Gastroesophageal sphincter (tissue), 4 donors: ENCODE results near the gene MAP4K2. TPM values are rescaled to one million over a fixed set of nuclear protein-coding genes. Genes with fewer than 3 reads are reported as not detected.

ENCODE experiments used
- ATAC-seq: fragments of 150-250 bp; one replicate; pipeline ENCODE4 v1.9.1; 2016; ENCODE audit warnings: mild to moderate bottlenecking, moderate library complexity
- H3K27ac ChIP-seq, 4 donors: fragments of 200-600 bp; sonication (generic) in 3 of 4; 1 replicate in 3 of 4; 2 replicates in 1 of 4; pipeline ENCODE4 v1.5.1; 2016 to 2019
- H3K27me3 ChIP-seq: fragments of 200-600 bp; sonication (generic); one replicate; pipeline ENCODE4 v1.5.1; 2019
- H3K36me3 ChIP-seq, 2 donors: fragments of 200-600 bp; sonication (generic); one replicate each; pipeline ENCODE4 v1.5.1; 2019; ENCODE audit warnings: control low read depth in 1 of 2
- H3K4me1 ChIP-seq, 3 donors: fragments of 200-600 bp; sonication (generic); 1 replicate in 2 of 3; 2 replicates in 1 of 3; pipeline ENCODE4 v1.5.1; 2016 to 2019; ENCODE audit warnings: control low read depth in 2 of 3
- H3K4me3 ChIP-seq, 2 donors: fragments of 200-600 bp; sonication (generic); one replicate each; pipeline ENCODE4 v1.5.1; 2019; ENCODE audit warnings: mild to moderate bottlenecking in 1 of 2, moderate library complexity in 1 of 2
- H3K9me3 ChIP-seq, 3 donors: fragments of 200-600 bp; sonication (generic); one replicate each; pipeline ENCODE4 v1.5.1; 2017 to 2019; ENCODE audit warnings: control low read depth in 2 of 3
- EP300 ChIP-seq: sonication (generic); formaldehyde crosslinking; IDR thresholded peaks from one replicate; pipeline ENCODE4 v1.6.1; 2017; ENCODE audit warnings: antibody characterized with exemption, mild to moderate bottlenecking
- POLR2A ChIP-seq, 2 donors: fragments of 450-650 bp; IDR thresholded peaks; one replicate each; pipeline ENCODE4 v1.6.1; 2017; ENCODE audit warnings: antibody characterized with exemption in 2 of 2, mild to moderate bottlenecking in 2 of 2, moderate library complexity in 1 of 2
- POLR2AphosphoS5 ChIP-seq: sonication (generic); formaldehyde crosslinking; IDR thresholded peaks from one replicate; pipeline ENCODE4 v1.6.1; 2017; ENCODE audit warnings: antibody characterized with exemption
- WGBS, 2 donors: methylation state at CpG; one replicate each; pipeline ENCODE4 v1.1.5; 2018; ENCODE audit warnings: low coverage in 1 of 2; 5-methylcytosine and 5-hydroxymethylcytosine counted together
- total RNA-seq, 4 donors: library from RNA; depleted of rRNA; stranded (reverse); fragments of >200 nt; gene quantifications; one replicate each; pipeline ENCODE4 v1.1.0, GENCODE V29; 2016
- TF ChIP-seq, protein P1 (sequence below), 4 experiments: fragments of 200-600 bp in 2 of 4; fragments of 450-650 bp in 2 of 4; sonication (generic) in 1 of 4; IDR thresholded peaks; one replicate each; pipeline ENCODE4 v1.5.1; 2017 to 2019; ENCODE audit warnings: antibody characterized with exemption in 4 of 4, mild to moderate bottlenecking in 2 of 4, moderate library complexity in 2 of 4

MAP4K2 gene
- total RNA-seq, 4 donors from 2014 or later = 17.6 to 24.0 (median 19.6) TPM

DNA sequence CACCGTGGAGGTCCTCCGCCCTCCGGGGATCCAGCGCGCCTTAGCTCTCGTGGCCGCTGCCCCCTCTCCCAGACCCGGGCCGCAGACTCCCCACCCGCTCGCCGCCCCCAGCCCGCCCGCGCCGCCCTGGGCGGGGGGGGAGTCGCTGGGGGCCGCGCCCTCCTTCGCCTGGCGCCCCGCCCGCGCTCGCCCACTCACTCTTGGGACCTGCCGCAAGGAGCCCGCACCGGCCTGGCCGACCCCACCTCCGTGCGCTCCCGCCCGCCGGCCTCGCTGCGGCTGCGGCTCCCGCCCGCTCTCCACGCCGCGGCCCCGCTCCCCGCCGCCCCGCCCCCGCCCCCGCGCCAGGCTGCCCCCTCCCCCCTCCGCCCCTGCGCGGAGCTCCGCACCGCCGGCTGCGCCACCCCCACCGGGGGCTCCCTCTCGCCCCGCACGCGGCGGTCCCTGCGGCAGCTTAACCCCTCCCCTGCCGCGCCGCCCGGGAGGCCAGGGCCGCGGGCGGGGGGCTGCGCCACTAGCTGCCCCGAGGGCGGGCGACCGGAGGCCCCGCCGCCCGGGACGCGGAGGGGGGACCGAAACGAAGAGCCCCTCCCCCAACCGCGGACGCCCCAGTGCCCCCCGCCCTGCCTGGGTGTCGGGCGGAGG, 58.3 kb downstream of the MAP4K2 start:
- Histone ChIP-seq H3K36me3 (peaks cover 0 to 10% of the 10 kb centered on the region in 2 donors), H3K4me3 (peak overlapping the region; percentile 37 to 73), H3K9me3 (no peaks in the 10 kb centered on the region), H3K27ac (peak overlapping the region; percentile 91 to 96 (median 94)), H3K4me1 (peaks cover 0 to 72% (median 17%) of the 10 kb centered on the region in 3 donors), H3K27me3 (no peaks in the 10 kb centered on the region)
- no peak for ATAC-seq
- WGBS, 2 donors = 0% methylated on average over 2 of the region's 89 CpGs; no CpG with 5 or more reads in 1 of the 2 donors
- TF ChIP-seq, protein P1, sequence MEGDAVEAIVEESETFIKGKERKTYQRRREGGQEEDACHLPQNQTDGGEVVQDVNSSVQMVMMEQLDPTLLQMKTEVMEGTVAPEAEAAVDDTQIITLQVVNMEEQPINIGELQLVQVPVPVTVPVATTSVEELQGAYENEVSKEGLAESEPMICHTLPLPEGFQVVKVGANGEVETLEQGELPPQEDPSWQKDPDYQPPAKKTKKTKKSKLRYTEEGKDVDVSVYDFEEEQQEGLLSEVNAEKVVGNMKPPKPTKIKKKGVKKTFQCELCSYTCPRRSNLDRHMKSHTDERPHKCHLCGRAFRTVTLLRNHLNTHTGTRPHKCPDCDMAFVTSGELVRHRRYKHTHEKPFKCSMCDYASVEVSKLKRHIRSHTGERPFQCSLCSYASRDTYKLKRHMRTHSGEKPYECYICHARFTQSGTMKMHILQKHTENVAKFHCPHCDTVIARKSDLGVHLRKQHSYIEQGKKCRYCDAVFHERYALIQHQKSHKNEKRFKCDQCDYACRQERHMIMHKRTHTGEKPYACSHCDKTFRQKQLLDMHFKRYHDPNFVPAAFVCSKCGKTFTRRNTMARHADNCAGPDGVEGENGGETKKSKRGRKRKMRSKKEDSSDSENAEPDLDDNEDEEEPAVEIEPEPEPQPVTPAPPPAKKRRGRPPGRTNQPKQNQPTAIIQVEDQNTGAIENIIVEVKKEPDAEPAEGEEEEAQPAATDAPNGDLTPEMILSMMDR (IDR thresholded peaks at IDR 0.05) = no peak
- TF ChIP-seq POLR2AphosphoS5 (no peak), POLR2A (IDR thresholded peaks at IDR 0.05) (no peak), EP300 (no peak)

DNA sequence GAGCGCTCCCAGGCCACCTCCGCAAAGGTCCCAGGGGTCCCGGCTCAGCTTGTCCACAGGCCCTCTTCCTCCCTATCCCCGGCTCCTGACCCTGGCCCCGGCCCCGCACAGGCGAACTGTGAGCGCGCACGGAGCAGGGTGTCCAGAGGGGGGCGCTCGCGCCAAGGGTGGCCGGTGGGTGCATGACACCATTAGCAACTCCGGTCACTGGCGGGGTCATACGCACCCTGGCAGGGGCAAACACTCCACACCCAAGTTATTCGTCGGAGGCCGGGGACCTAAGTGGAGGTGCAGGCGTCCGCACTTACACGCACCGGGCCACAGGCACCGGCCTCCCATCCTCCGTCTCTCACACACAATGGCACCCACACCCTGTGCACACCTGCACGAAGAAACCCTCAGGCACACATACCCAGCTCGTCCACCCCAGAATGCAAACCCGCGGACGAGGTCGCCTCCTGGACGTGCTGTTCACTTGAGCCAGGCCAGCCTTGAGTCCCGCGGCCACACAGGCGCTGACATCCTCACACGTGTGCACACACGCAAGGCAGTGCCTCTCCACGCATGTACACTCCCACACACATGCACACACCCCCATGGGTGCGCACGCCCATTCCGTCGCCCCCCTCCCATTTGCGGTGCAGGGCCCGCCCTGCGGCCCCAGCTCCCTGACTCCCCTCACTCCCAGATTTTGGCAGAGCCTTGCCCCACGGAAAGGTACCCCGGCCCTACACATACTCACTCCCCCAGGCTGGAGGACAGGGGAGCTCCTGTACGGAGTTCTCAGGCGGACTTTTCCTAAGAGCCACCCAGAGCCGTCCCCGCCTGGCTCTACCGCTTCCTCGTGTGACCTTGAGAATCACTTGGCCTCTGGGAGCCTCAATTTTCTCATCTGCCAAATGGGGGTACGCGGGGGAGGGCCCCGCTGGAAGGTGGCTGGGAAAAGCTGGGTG, 59.1 kb downstream of the MAP4K2 start, which contains the start of gene RASGRP2:
Gene RASGRP2 (minus strand): TSS at position 552 of the 953 bp plus-strand sequence. CDS start 1,276 bp downstream, outside the sequence.
- ATAC-seq = peak; percentile 49
- no peaks in the 10 kb centered on the region for H3K27me3 ChIP-seq
- WGBS, 2 donors = 3% methylated on average over 17 of the region's 57 CpGs; no CpG with 5 or more reads in 1 of the 2 donors

DNA sequence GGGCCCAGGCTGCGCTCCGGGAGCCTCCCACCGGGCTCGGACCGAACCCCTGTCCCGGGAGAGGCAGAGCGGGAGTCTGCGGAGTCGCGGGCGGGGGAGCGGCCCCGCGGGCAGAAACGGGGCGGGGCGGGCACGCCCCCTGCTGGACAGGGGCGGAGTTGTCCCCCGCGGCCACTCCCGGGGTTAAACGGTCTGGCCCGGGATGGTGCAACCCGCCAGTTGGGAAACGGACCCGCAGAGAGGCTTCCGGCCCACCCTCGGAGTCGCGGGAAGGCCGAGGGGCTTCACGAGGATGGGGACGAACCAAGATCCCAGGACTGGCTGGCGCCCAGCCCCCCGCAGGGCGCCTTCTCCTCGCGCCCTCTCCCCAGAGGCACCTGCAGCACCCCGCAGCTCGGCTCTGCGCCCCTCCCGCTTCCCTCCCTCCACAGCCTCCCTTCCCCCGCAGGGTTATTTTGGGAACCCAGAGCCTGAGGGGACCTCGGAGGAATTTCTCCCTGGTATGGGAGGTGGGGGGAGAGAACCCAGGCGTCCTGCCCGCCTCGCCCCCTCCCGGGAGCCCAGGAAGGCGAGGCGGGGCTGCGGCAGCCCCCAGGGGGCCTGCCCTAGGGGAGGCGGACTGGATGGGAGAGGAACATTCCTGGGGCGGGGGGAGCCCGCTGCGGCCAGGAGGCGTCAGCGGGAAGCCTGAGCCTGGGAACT, 60.0 kb downstream of the MAP4K2 start:
- Histone ChIP-seq H3K36me3 (peaks cover 0 to 16% of the 10 kb centered on the region in 2 donors), H3K27ac (peak overlapping the region; percentile 51 to 96 (median 93)), H3K9me3 (no peaks in the 10 kb centered on the region), H3K4me1 (peaks cover 0 to 65% (median 17%) of the 10 kb centered on the region in 3 donors), H3K27me3 (no peaks in the 10 kb centered on the region), H3K4me3 (peak overlapping the region; percentile 37 to 73)
- ATAC-seq = peak; percentile 67
- TF ChIP-seq, protein P1 (IDR thresholded peaks at IDR 0.05) = peak in 3 of 4 experiments; percentile 63 to 91 (median 83)
- TF ChIP-seq POLR2A (IDR thresholded peaks at IDR 0.05) (peak; percentile 34 to 36), POLR2AphosphoS5 (peak; percentile 71), EP300 (no peak)
- WGBS, 2 donors = no CpG with 5 or more reads among the region's 58 CpGs

More for the DNA sequence above, 59.1 kb downstream of the MAP4K2 start, which contains the start of gene RASGRP2:
- H3K27ac ChIP-seq = peak within 1 kb of the TSS; percentile 91 to 96 (median 94)
- H3K4me1 ChIP-seq = peaks cover 0 to 72% (median 17%) of the 10 kb centered on the region in 3 donors
- peaks cover 0 to 11% of the 10 kb centered on the region in 2 donors for H3K36me3 ChIP-seq
- peak within 1 kb of the TSS; percentile 37 to 73 for H3K4me3 ChIP-seq
- H3K9me3 ChIP-seq = no peaks in the 10 kb centered on the region
- TF ChIP-seq POLR2AphosphoS5 (peak; percentile 5), EP300 (no peak), POLR2A (IDR thresholded peaks at IDR 0.05) (peak; percentile 13 to 36)
- TF ChIP-seq, protein P1 (IDR thresholded peaks at IDR 0.05) = peak in 3 of 4 experiments; percentile 77 to 89 (median 84)

DNA sequence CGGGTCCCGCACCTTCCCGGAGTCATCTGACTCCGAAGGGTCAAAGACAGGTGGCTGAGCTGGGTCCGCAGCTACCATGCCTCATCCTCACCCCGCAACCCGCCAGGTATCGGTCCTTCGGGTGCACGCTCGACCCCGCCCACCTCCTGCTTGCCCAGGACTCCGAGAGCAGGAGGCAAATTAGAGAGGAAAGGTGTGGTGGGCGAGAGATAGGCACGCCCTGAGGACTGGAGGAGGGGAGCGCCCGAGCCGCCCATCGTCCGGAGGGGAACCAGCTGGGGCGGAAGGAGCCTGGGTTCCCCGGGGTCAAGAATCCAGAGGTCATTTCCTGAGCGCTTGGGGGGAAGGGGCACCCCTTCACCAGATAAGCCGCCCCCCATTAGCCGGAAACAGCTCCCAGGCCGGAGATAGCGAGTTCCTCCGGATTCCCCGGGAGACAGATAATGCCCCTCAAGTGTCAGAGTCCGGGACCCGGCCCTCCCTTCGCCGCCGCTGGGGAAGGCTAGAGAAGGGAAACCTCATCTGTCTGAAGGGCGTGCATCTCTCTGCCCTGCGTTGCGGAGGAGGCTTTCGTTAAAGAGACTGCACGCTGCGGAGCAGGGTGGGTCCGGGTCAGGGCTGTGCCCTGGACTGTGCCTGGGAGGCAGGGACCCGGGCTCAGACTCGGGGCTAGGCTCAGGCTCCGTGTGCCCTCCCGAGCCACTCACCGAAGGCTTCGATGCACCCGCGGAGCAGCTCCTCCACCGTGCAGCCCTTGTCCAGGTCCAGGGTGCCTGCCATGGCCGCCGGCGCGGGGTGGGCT, 60.7 kb downstream of the MAP4K2 start:
- Histone ChIP-seq H3K27me3 (no peaks in the 10 kb centered on the region), H3K36me3 (peaks cover 0 to 23% of the 10 kb centered on the region in 2 donors), H3K27ac (peak overlapping the region in 3 of 4 donors; percentile 91 to 96 (median 95)), H3K4me3 (peak overlapping the region; percentile 37 to 73), H3K4me1 (peaks cover 0 to 60% (median 17%) of the 10 kb centered on the region in 3 donors), H3K9me3 (no peaks in the 10 kb centered on the region)
- TF ChIP-seq, protein P1 (IDR thresholded peaks at IDR 0.05) = no peak
- TF ChIP-seq POLR2AphosphoS5 = no peak
- no peak for TF ChIP-seq EP300
- TF ChIP-seq POLR2A (IDR thresholded peaks at IDR 0.05) = no peak
- peak; percentile 1 for ATAC-seq
- WGBS, 2 donors = 0% methylated on average over 3 of the region's 54 CpGs; no CpG with 5 or more reads in 1 of the 2 donors
